GM10847 (cell line): ENCODE data around the gene GNG14.

ENCODE experiments used
- POLR2A ChIP-seq: IDR thresholded peaks from 2 replicates; pipeline ENCODE4 v1.6.1; 2011; ENCODE audit not compliant: insufficient read length; ENCODE audit errors: extremely low read depth

The GNG14 gene

DNA sequence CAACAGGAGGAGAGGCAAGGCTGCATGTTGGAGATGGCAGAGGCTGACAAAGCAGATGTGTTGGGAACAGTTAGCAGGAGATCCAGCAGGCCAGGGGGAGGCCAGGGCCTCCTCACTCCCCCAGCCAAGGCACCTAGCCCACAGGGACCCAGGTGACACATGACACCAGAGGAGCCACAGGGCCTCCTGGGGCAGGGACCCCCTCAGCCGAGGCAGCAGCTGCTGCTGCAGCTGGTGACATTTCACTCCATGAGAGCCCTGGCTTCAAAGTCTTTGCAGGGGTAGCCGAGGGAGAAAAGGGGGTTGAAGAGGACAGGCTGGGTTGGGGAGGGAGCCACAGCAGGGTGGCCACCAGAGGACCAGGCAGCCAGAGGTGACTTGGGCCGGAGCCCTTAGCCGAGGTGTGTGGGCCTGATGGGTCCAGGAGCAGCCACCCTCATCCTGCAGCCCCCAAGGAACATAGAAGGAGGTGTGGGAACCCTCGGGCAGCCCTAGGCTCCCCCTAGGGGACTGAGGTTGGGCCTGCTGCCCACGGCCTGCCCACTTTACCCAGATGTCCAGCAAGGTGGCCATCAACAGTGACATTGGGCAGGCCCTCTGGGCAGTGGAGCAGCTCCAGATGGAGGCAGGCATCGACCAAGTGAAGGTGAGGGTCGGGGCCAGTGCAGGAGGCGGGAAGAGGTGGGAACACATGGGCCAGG lies at the start of gene GNG14:
Gene GNG14 (plus strand): TSS at position 503 of the 701 bp plus-strand sequence. CDS start 51 bp downstream, at position 554.
- no peak for TF ChIP-seq POLR2A

DNA sequence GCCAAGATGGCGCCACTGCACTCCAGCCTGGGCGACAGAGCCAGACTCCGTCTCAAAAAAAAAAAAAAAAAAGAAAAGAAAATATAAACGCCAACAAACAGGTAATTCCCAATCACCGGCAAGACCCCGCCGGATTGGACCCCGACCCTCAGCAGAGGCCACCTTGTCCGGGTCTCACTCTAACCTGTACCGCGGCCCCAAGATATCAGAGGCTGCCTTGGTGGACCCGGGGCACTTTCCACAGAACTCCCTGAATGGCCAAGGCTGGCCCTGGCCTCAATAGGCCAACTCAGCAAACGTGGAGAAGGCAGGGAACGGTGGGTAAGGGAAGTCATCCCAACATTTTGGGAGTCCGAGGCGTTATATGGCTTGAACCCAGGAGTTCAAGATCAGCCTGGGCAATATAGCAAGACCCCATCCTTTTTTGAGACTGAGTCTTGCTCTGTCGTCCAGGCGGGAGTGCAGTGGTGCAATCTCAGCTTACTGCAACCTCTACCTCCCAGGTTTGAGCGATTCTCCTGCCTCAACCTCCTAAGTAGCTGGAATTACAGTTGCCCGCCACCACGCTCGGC lies 49.1 kb upstream of the GNG14 start:
- TF ChIP-seq POLR2A: no peak

DNA sequence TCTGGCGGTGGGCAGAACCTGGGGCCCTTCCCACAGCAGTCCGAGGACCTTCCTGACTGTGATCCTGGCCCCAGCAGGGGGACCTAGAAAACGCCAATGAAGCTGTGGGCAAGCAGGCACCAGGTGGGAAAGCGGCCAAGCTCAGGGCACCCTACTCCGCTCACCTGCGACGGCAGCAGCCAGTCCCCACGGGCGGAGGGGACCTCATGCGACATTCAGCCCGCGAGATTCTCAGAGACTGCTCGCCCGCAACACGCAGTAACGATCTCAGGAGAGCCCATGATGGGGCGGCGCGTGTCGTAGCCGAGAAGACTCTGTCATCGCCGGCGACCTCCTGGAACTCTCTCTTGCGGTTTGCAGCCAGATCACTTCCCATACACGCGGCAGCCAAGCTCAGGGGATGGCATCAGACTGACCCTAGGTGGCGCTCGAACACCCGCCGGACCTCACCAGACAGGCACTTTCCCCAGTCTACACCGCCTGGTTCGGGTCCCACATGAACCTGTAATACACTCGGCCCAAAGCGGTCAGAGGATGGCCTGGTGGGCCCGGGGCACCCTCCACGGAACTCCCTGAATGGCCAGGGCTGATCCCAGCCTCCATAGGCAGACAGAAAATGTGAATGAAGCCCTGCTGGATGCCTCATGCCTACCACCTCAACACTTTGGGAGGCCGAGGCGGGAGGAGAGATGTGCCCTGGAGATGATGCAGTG lies 47.7 kb upstream of the GNG14 start:
- TF ChIP-seq POLR2A: peak; percentile 23

DNA sequence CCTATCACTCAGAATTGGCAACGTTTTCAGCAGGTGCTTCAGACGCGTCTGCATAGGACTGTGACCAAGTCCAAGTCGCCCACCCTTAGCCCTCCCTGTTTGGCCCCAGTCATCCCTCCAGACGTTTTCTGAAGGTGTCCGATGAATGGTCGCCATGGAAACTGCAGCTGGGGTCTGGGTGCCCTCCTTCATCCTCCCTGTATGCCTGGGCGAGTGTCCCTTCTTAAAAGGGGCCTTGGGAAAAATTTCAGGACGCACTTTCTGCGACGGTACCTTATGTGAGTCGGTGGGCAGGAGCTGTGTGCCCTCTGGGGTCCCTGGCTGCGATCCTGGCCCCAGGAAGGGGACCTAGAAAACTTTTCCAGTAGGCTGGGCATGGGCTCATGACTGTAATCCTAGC lies 46.3 kb upstream of the GNG14 start:
- no peak for TF ChIP-seq POLR2A

- no peak for TF ChIP-seq POLR2A
Measured at GRCh38 chr19:12642506-12642905, 45.3 kb upstream of the GNG14 start.

DNA sequence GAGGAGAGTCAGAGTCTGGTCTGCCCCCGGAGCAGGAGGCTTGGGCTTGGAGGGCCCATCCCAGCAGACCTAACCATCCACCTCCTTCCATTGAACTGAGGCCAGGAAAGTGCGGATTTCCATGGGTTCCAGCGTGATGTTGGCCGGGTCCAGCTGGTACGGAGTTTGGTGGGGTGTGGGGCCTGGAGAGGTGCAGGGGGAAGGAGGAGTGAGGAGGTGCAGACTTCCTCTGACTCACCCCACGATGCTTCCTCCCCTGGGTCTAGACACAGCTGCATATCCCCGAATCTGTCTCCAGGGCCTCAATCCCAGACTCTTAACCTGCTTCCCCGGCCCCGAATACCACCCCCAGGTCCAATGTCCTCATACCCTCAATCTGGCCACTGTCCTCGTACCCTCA lies 41.2 kb upstream of the GNG14 start:
- TF ChIP-seq POLR2A: no peak

- TF ChIP-seq POLR2A: no peak
Measured at GRCh38 chr19:12647047-12647446, 40.8 kb upstream of the GNG14 start.

- no peak for TF ChIP-seq POLR2A
Measured at GRCh38 chr19:12647490-12648071, 40.2 kb upstream of the GNG14 start.

DNA sequence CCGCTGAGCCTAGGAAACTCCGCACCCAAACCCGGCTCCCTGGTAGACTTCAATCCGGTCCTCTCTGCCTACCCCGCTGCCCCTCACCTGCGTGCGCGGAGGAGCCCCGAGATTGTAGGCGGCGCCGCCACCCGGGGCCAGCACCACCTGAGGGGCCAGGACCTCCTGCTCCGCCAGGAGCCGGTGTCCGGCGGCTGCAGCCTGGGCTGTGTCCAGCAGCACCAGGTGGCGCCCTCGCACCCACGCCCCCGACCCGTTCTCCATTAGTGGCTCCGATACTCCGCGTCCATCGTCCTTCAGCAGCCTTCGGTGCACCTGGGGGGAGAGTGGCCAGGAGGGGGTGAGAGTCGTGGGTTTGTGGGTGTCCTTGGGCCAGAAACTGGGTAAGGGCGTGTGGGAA lies 39.7 kb upstream of the GNG14 start:
- TF ChIP-seq POLR2A: no peak

DNA sequence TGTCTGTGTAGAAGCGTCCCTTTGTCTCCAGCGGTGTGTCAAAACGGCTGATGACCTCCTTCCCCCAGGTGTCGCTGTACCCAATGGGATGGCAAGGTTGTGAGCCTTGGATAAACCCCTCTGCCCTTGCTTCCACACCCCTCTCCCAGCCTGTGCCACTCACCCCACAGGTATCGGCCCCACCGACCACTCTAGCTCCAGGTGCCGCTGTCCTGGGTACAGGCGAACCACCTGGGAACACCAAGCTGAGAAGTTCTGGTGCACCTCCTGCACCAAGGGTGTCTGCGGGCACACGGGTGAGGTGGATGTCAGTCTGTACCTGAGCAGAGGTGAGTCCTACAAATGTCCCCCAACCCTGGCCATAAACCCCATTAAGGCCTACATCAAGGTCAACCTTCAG lies 37.9 kb upstream of the GNG14 start:
- no peak for TF ChIP-seq POLR2A

GRCh38 chr19:12652219-12652618 lies 35.6 kb upstream of the GNG14 start:
- no peak for TF ChIP-seq POLR2A

- no peak for TF ChIP-seq POLR2A
Measured at GRCh38 chr19:12655546-12655945, 32.3 kb upstream of the GNG14 start.

- no peak for TF ChIP-seq POLR2A
Measured at GRCh38 chr19:12656899-12657571, 30.8 kb upstream of the GNG14 start.

GRCh38 chr19:12657966-12658365 lies 29.8 kb upstream of the GNG14 start:
- no peak for TF ChIP-seq POLR2A

DNA sequence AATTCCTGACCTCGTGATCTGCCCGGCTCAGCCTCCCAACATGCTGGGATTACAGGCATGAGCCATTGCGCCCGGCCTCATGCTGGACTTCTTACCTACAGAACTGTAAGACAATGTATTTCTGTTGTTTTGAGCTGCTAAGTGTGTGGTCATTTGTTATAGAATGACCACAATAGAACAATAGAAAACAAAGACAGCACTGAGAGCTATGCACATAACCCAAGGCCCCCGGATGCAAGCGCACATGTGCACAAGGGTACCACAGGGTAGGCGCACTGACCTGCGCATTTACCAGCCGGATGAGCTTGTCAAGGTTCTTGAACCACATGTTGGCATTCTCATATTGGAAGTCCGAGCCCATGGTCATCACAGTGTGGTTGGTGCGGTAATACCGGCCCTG lies 26.8 kb upstream of the GNG14 start:
- no peak for TF ChIP-seq POLR2A
